Measurements from ENCODE around the gene DNM2.

DNA sequence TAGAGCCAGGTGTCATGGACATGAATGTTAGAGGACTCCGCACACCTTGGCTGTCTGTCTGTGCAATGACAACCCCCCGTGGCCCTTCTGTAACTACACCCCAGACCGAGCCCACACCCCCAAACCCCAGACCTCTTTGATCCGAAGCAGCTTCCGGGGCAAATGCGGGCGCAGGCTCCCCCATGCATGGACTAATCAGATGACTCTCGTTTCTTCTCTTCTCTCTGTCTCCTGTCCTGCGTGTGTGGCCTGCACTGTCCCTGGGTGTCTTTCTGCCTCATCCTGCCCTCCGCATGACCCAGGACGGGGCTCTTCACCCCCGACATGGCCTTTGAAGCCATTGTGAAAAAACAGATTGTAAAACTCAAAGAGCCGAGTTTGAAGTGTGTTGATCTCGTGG, 79.2 kb downstream of the DNM2 start:
- TF ChIP-seq, protein P1, sequence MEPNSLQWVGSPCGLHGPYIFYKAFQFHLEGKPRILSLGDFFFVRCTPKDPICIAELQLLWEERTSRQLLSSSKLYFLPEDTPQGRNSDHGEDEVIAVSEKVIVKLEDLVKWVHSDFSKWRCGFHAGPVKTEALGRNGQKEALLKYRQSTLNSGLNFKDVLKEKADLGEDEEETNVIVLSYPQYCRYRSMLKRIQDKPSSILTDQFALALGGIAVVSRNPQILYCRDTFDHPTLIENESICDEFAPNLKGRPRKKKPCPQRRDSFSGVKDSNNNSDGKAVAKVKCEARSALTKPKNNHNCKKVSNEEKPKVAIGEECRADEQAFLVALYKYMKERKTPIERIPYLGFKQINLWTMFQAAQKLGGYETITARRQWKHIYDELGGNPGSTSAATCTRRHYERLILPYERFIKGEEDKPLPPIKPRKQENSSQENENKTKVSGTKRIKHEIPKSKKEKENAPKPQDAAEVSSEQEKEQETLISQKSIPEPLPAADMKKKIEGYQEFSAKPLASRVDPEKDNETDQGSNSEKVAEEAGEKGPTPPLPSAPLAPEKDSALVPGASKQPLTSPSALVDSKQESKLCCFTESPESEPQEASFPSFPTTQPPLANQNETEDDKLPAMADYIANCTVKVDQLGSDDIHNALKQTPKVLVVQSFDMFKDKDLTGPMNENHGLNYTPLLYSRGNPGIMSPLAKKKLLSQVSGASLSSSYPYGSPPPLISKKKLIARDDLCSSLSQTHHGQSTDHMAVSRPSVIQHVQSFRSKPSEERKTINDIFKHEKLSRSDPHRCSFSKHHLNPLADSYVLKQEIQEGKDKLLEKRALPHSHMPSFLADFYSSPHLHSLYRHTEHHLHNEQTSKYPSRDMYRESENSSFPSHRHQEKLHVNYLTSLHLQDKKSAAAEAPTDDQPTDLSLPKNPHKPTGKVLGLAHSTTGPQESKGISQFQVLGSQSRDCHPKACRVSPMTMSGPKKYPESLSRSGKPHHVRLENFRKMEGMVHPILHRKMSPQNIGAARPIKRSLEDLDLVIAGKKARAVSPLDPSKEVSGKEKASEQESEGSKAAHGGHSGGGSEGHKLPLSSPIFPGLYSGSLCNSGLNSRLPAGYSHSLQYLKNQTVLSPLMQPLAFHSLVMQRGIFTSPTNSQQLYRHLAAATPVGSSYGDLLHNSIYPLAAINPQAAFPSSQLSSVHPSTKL (CRISPR knock-in tag; IDR thresholded peaks at IDR 0.05): no peak
- TF ChIP-seq POLR2AphosphoS5 (IDR thresholded peaks at IDR 0.05; ENCODE audit: low read depth, low read length): no peak
- TF ChIP-seq, protein P2, sequence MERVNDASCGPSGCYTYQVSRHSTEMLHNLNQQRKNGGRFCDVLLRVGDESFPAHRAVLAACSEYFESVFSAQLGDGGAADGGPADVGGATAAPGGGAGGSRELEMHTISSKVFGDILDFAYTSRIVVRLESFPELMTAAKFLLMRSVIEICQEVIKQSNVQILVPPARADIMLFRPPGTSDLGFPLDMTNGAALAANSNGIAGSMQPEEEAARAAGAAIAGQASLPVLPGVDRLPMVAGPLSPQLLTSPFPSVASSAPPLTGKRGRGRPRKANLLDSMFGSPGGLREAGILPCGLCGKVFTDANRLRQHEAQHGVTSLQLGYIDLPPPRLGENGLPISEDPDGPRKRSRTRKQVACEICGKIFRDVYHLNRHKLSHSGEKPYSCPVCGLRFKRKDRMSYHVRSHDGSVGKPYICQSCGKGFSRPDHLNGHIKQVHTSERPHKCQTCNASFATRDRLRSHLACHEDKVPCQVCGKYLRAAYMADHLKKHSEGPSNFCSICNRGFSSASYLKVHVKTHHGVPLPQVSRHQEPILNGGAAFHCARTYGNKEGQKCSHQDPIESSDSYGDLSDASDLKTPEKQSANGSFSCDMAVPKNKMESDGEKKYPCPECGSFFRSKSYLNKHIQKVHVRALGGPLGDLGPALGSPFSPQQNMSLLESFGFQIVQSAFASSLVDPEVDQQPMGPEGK (CRISPR knock-in tag; IDR thresholded peaks at IDR 0.05): no peak
- no peak for TF ChIP-seq HOXA5 (CRISPR knock-in tag; IDR thresholded peaks at IDR 0.05)
- no peak for TF ChIP-seq ZNF232 (CRISPR knock-in tag; IDR thresholded peaks at IDR 0.05; ENCODE audit: borderline replicate concordance)
- no peak for TF ChIP-seq KLF9 (CRISPR knock-in tag; IDR thresholded peaks at IDR 0.05; ENCODE audit: low read depth)
- no peak for TF ChIP-seq POLR2A (IDR thresholded peaks at IDR 0.05; ENCODE audit: insufficient read depth in 1 of 2, low read depth in 2 of 2, low read length in 2 of 2)
- TF ChIP-seq, protein P3, sequence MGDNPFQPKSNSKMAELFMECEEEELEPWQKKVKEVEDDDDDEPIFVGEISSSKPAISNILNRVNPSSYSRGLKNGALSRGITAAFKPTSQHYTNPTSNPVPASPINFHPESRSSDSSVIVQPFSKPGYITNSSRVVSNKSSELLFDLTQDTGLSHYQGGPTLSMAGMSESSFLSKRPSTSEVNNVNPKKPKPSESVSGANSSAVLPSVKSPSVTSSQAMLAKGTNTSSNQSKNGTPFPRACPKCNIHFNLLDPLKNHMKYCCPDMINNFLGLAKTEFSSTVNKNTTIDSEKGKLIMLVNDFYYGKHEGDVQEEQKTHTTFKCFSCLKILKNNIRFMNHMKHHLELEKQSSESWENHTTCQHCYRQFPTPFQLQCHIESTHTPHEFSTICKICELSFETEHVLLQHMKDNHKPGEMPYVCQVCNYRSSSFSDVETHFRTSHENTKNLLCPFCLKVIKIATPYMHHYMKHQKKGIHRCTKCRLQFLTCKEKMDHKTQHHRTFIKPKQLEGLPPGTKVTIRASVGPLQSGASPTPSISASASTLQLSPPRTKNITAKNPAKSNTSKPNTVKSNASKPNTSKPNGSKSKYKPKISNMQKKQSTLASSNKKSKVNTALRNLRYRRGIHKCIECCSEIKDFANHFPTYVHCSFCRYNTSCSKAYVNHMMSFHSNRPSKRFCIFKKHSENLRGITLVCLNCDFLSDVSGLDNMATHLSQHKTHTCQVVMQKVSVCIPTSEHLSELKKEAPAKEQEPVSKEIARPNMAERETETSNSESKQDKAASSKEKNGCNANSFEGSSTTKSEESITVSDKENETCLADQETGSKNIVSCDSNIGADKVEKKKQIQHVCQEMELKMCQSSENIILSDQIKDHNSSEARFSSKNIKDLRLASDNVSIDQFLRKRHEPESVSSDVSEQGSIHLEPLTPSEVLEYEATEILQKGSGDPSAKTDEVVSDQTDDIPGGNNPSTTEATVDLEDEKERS (CRISPR knock-in tag; IDR thresholded peaks at IDR 0.05): no peak
- TF ChIP-seq, protein P4, sequence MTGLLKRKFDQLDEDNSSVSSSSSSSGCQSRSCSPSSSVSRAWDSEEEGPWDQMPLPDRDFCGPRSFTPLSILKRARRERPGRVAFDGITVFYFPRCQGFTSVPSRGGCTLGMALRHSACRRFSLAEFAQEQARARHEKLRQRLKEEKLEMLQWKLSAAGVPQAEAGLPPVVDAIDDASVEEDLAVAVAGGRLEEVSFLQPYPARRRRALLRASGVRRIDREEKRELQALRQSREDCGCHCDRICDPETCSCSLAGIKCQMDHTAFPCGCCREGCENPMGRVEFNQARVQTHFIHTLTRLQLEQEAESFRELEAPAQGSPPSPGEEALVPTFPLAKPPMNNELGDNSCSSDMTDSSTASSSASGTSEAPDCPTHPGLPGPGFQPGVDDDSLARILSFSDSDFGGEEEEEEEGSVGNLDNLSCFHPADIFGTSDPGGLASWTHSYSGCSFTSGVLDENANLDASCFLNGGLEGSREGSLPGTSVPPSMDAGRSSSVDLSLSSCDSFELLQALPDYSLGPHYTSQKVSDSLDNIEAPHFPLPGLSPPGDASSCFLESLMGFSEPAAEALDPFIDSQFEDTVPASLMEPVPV (CRISPR knock-in tag; IDR thresholded peaks at IDR 0.05): no peak
- TF ChIP-seq RBM39 (IDR thresholded peaks at IDR 0.05; ENCODE audit: low read depth, low read length, poor library complexity, severe bottlenecking): no peak
- TF ChIP-seq, protein P5, sequence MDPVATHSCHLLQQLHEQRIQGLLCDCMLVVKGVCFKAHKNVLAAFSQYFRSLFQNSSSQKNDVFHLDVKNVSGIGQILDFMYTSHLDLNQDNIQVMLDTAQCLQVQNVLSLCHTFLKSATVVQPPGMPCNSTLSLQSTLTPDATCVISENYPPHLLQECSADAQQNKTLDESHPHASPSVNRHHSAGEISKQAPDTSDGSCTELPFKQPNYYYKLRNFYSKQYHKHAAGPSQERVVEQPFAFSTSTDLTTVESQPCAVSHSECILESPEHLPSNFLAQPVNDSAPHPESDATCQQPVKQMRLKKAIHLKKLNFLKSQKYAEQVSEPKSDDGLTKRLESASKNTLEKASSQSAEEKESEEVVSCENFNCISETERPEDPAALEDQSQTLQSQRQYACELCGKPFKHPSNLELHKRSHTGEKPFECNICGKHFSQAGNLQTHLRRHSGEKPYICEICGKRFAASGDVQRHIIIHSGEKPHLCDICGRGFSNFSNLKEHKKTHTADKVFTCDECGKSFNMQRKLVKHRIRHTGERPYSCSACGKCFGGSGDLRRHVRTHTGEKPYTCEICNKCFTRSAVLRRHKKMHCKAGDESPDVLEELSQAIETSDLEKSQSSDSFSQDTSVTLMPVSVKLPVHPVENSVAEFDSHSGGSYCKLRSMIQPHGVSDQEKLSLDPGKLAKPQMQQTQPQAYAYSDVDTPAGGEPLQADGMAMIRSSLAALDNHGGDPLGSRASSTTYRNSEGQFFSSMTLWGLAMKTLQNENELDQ (CRISPR knock-in tag; IDR thresholded peaks at IDR 0.05; ENCODE audit: borderline replicate concordance): no peak

All from HepG2 (cell line).